ENCODE results near the gene CAMK1D. TPM values are rescaled to one million over a fixed set of nuclear protein-coding genes. Genes with fewer than 3 reads are reported as not detected.

Gene CAMK1D
- total and polyA plus RNA-seq, 2 donors (not counting 3 experiments of a cell fraction or from before 2014, with no cell fraction given), result 0.37 to 4.2 TPM

- FAIRE-seq (no peak), DNase-seq (ENCODE audit: low read depth, low spot score) (no peak)
- H3K79me2 ChIP-seq (ENCODE audit: control insufficient read depth, insufficient read depth, low read length), result no peaks in the 10 kb centered on the region
- H3K9me3 ChIP-seq (replicated peaks; ENCODE audit: control insufficient read depth, insufficient read depth, low read length), result no peaks in the 10 kb centered on the region
- no peak overlapping the region for H3K9ac ChIP-seq (replicated peaks; ENCODE audit: extremely low read depth, insufficient read depth, low read length)
- no peaks in the 10 kb centered on the region for H3K4me1 ChIP-seq (ENCODE audit: control insufficient read depth, extremely low read depth, insufficient read depth, low read length)
- POLR2A ChIA-PET, result no interaction called here
- H3K9me1 ChIP-seq (replicated peaks; ENCODE audit: control insufficient read depth, extremely low read depth, insufficient read depth, low read length), result no peaks in the 10 kb centered on the region
- intact Hi-C loops (cut with micrococcal nuclease) (no loop called here), dilution Hi-C loops (cut with MboI; ENCODE audit: extremely low pct_ligation_motif_present, low sequenced_read_pairs) (no loop called here)
- no peak for TF ChIP-seq FOS (IDR thresholded peaks at IDR 0.05; ENCODE audit: borderline replicate concordance, insufficient read depth, low read length)
- no peak for TF ChIP-seq POLR2AphosphoS5 (IDR thresholded peaks at IDR 0.05; ENCODE audit: insufficient read depth, low read depth, low read length)
- no peak for TF ChIP-seq MAX (IDR thresholded peaks at IDR 0.05; ENCODE audit: insufficient read depth, insufficient read length)
- TF ChIP-seq MYC (IDR thresholded peaks at IDR 0.05; ENCODE audit: low read depth, low read length), result no peak
- TF ChIP-seq JUN (IDR thresholded peaks at IDR 0.05; ENCODE audit: borderline replicate concordance, insufficient read depth, insufficient read length, low read depth), result no peak
- TF ChIP-seq POLR2A (IDR thresholded peaks at IDR 0.05; ENCODE audit: low read depth, low read length), result no peak
- no peak for TF ChIP-seq CTCF (IDR thresholded peaks at IDR 0.05; ENCODE audit: extremely low read depth in 1 of 2, insufficient read depth in 1 of 2, low read depth in 1 of 2, low read length in 2 of 2)
- TF ChIP-seq GATA2 (IDR thresholded peaks at IDR 0.05; ENCODE audit: insufficient read depth, insufficient read length, low read depth, low read length), result no peak
- H3K4me2 ChIP-seq (ENCODE audit: insufficient read depth, low read length), result no peak overlapping the region
- H3K27ac ChIP-seq (ENCODE audit: insufficient read depth, low read depth, low read length), result no peak overlapping the region
- BruUV-seq (replicated peaks), result no TSS peak
- H3K27me3 ChIP-seq (ENCODE audit: control insufficient read depth in 2 of 2, insufficient read depth in 2 of 2, low read length in 2 of 2), result peaks cover 0 to 3% of the 10 kb centered on the region in 2 experiments
- no peaks in the 10 kb centered on the region for H3K36me3 ChIP-seq (ENCODE audit: control insufficient read depth in 2 of 2, extremely low read depth in 1 of 2, insufficient read depth in 2 of 2, low read length in 2 of 2)
- no peak overlapping the region for H2AFZ ChIP-seq (ENCODE audit: low read depth, low read length)
- H3K4me3 ChIP-seq (replicated peaks in 1 of 3; ENCODE audit: insufficient read depth in 1 of 3, low read depth in 1 of 3, low read length in 3 of 3), result no peak overlapping the region
- no peaks in the 10 kb centered on the region for H4K20me1 ChIP-seq (replicated peaks; ENCODE audit: control insufficient read depth, extremely low read depth, insufficient read depth, low read length)
- CTCF ChIA-PET, result interaction anchor here (1.0 to 1.1 kb wide), 2 partner anchors 9 to 193 kb away, joined by 3 read pairs; no protein-coding TSS in a partner anchor
These were observed 114.1 kb downstream of the CAMK1D start for GRCh38 chr10:12463459-12463838.

All from endothelial cell of umbilical vein (primary cell).